Measurements from ENCODE around the gene KXD1. TPM values are rescaled to one million over a fixed set of nuclear protein-coding genes. Genes with fewer than 3 reads are reported as not detected.

Gene KXD1
- total RNA-seq, 4 donors from 2014 or later = 30.3 to 113 (median 82.5) TPM

- Histone ChIP-seq H3K27me3 (peaks cover 9 to 12% of the 10 kb centered on the region in 2 donors), H3K27ac (no peak overlapping the region), H3K4me1 (peaks cover 0 to 12% of the 10 kb centered on the region in 2 donors), H3K9me3 (no peaks in the 10 kb centered on the region), H3K4me3 (no peak overlapping the region), H3K36me3 (no peaks in the 10 kb centered on the region)
- no peak for DNase-seq
- intact Hi-C loops (cut with DNase I; ENCODE audit: low total_unique reads) = no loop called here
- TF ChIP-seq POLR2A (IDR thresholded peaks at IDR 0.05) (no peak), CTCF (IDR thresholded peaks at IDR 0.05) (no peak)
These were observed 58.4 kb downstream of the KXD1 start for GRCh38 chr19:18616023-18616422.

- no peak for DNase-seq
- Histone ChIP-seq H3K36me3 (no peaks in the 10 kb centered on the region), H3K27me3 (no peaks in the 10 kb centered on the region), H3K4me1 (no peaks in the 10 kb centered on the region), H3K4me3 (no peak overlapping the region), H3K27ac (no peak overlapping the region), H3K9me3 (no peaks in the 10 kb centered on the region)
- intact Hi-C loops (cut with DNase I; ENCODE audit: low total_unique reads) = no loop called here
- no peak for TF ChIP-seq POLR2A (IDR thresholded peaks at IDR 0.05)
- TF ChIP-seq CTCF (IDR thresholded peaks at IDR 0.05) = no peak
These were observed 59.9 kb downstream of the KXD1 start for GRCh38 chr19:18617562-18617961.

GRCh38 chr19:18618236-18618635 is 60.6 kb downstream of the KXD1 start:
- H3K27ac ChIP-seq = no peak overlapping the region
- H3K27me3 ChIP-seq = no peaks in the 10 kb centered on the region
- no peak for DNase-seq
- H3K4me3 ChIP-seq = no peak overlapping the region
- no peaks in the 10 kb centered on the region for H3K4me1 ChIP-seq
- no peaks in the 10 kb centered on the region for H3K9me3 ChIP-seq
- no peaks in the 10 kb centered on the region for H3K36me3 ChIP-seq
- intact Hi-C loops (cut with DNase I; ENCODE audit: low total_unique reads) = no loop called here
- TF ChIP-seq POLR2A (IDR thresholded peaks at IDR 0.05) (no peak), CTCF (IDR thresholded peaks at IDR 0.05) (no peak)

Other genes starting within 250 kb of the KXD1 start
- 100 to 1,000 TPM in 1 of 4 donors, 10 to 100 TPM in 2, 1 to 10 TPM in 1; 8.8 to 120 (median 64.2) TPM for gene LSM4, start 234.8 kb upstream of the KXD1 start, total RNA-seq
- 10 to 100 TPM; 21.2 to 67.9 (median 38.1) TPM for gene PGPEP1, start 217.3 kb upstream of the KXD1 start, total RNA-seq
- 10 to 100 TPM in 1 of 4 donors, 1 to 10 TPM in 1, under 1 TPM in 2; 0.41 to 13.1 (median 1.6) TPM for gene GDF15, start 171.7 kb upstream of the KXD1 start, total RNA-seq
- gene LRRC25, start 160.2 kb upstream of the KXD1 start, total RNA-seq = 1 to 10 TPM in 2 of 4 donors, under 1 TPM in 1, not detected in 1; 0.51 to 2.3 (median 1.9) TPM
- gene SSBP4, start 138.5 kb upstream of the KXD1 start, total RNA-seq = 100 to 1,000 TPM in 1 of 4 donors, 10 to 100 TPM in 3; 23.6 to 105 (median 54.8) TPM
- gene ISYNA1, start 119.7 kb upstream of the KXD1 start, total RNA-seq = 100 to 1,000 TPM in 2 of 4 donors, 10 to 100 TPM in 2; 56.8 to 152 (median 106) TPM
- 10 to 100 TPM in 3 of 4 donors, 1 to 10 TPM in 1; 4.1 to 43.5 (median 21.7) TPM for gene ELL, start 35.8 kb upstream of the KXD1 start, total RNA-seq
- gene FKBP8, start 14.3 kb upstream of the KXD1 start, total RNA-seq = 100 to 1,000 TPM; 139 to 273 (median 205) TPM
- gene UBA52, start 14.0 kb downstream of the KXD1 start, total RNA-seq = 1,000 to 10,000 TPM in 2 of 4 donors, 100 to 1,000 TPM in 2; 295 to 1,369 (median 721) TPM
- gene REX1BD, start 30.9 kb downstream of the KXD1 start, total RNA-seq = 100 to 1,000 TPM in 1 of 4 donors, 10 to 100 TPM in 3; 29.7 to 295 (median 74.2) TPM
- under 1 TPM in 3 of 4 donors, not detected in 1; 0.26 to 0.69 (median 0.67) TPM for gene CRLF1, start 48.9 kb downstream of the KXD1 start, total RNA-seq
- gene TMEM59L, start 55.0 kb downstream of the KXD1 start, total RNA-seq = 1 to 10 TPM in 1 of 4 donors, under 1 TPM in 1, not detected in 2; 0.26 to 7.5 TPM
- 10 to 100 TPM in 1 of 4 donors, 1 to 10 TPM in 3; 3.8 to 22.2 (median 6.9) TPM for gene KLHL26, start 79.2 kb downstream of the KXD1 start, total RNA-seq
- 10 to 100 TPM in 1 of 4 donors, 1 to 10 TPM in 3; 2.4 to 17.5 (median 6.7) TPM for gene CRTC1, start 125.8 kb downstream of the KXD1 start, total RNA-seq
- under 1 TPM in 1 of 4 donors, not detected in 3; 0.76 TPM for gene COMP, start 233.4 kb downstream of the KXD1 start, total RNA-seq

Data from uterus (tissue), 4 donors.